Tibial nerve (tissue), 3 donors: ENCODE measurements around the gene DTYMK.
"Not testable (repeated sequence)": the region's sequence is repeated elsewhere in the genome, so short reads cannot be mapped to it uniquely, and the experiment has no call there.

Source experiments
- CTCF ChIP-seq, 5 experiments: fragments of 200-600 bp in 3 of 5; fragments of 450-650 bp in 2 of 5; sonication (generic) in 3 of 5; IDR thresholded peaks; one replicate each; pipeline ENCODE4 v1.5.1; 2016 to 2019; ENCODE audit warnings: antibody characterized with exemption in 5 of 5, mild to moderate bottlenecking in 3 of 5, moderate library complexity in 2 of 5
- POLR2A ChIP-seq, 2 donors: fragments of 450-650 bp; IDR thresholded peaks; one replicate each; pipeline ENCODE4 v1.6.1; 2017; ENCODE audit warnings: antibody characterized with exemption in 2 of 2, mild to moderate bottlenecking in 2 of 2, moderate library complexity in 2 of 2

GRCh38 chr2:241662731-241663130 is 23.9 kb downstream of the DTYMK start:
- TF ChIP-seq CTCF, POLR2A (IDR thresholded peaks at IDR 0.05): not testable (repeated sequence)
